K562 treated with DMSO at 1 percent for 24 hours (cell line): ENCODE measurements around the gene SYP. TPM values are rescaled to one million over a fixed set of nuclear protein-coding genes. Genes with fewer than 3 reads are reported as not detected.

ENCODE experiments used
- total RNA-seq: library from RNA; unstranded; fragments of 300-600 nt; gene quantifications from 2 replicates; pipeline ENCODE4 v1.2.3, GENCODE V29; 2022; ENCODE audit warnings: low read depth; ENCODE audit not compliant: insufficient read depth

The SYP gene
- total RNA-seq: 0.41 and 1.2 TPM in 2 replicates

GRCh38 chrX:49199906-49200771, at the start of gene SYP:
SYP (minus strand) TSS chrX:49200193; CDS start chrX:49200186, 7 bp downstream.

GRCh38 chrX:49233176-49233575, 33.2 kb upstream of the SYP start, which contains the start of gene CACNA1F:
CACNA1F (minus strand) TSS chrX:49233340; CDS start chrX:49233309, 31 bp downstream.

GRCh38 chrX:49186125-49187027, 13.6 kb downstream of the SYP start, which contains the start of gene PRICKLE3:
PRICKLE3 (minus strand) TSS chrX:49186373; CDS start chrX:49186297, 76 bp downstream.

GRCh38 chrX:49171752-49172279, 28.2 kb downstream of the SYP start, which contains the start of gene PLP2:
PLP2 (plus strand) TSS chrX:49171898; CDS start chrX:49172001, 103 bp downstream.

GRCh38 chrX:49162620-49163019, 37.4 kb downstream of the SYP start, which contains the start of gene MAGIX:
MAGIX (plus strand) TSS chrX:49162758; CDS start chrX:49162890, 132 bp downstream.

Other genes starting within 250 kb of the SYP start
- 98.8 and 105 TPM in 2 replicates for gene OTUD5, start 242.6 kb downstream of the SYP start, total RNA-seq
- gene KCND1, start 228.3 kb downstream of the SYP start, total RNA-seq: 4.6 and 5.6 TPM in 2 replicates
- 36.8 and 37.5 TPM in 2 replicates for gene GRIPAP1, start 197.9 kb downstream of the SYP start, total RNA-seq
- gene TFE3, start 156.8 kb downstream of the SYP start, total RNA-seq: 51.1 and 52.9 TPM in 2 replicates
- gene CCDC120, start 141.2 kb downstream of the SYP start, total RNA-seq: 7.4 and 7.9 TPM in 2 replicates
- gene PRAF2, start 126.2 kb downstream of the SYP start, total RNA-seq: 4.7 and 6.1 TPM in 2 replicates
- 119 and 121 TPM in 2 replicates for gene WDR45, start 120.3 kb downstream of the SYP start, total RNA-seq
- gene GPKOW, start 76.5 kb downstream of the SYP start, total RNA-seq: 51.0 and 57.4 TPM in 2 replicates
- gene MAGIX, start 37.4 kb downstream of the SYP start, total RNA-seq: 3.8 and 4.0 TPM in 2 replicates
- 185 and 190 TPM in 2 replicates for gene PLP2, start 28.3 kb downstream of the SYP start, total RNA-seq
- gene PRICKLE3, start 13.8 kb downstream of the SYP start, total RNA-seq: 40.0 and 41.6 TPM in 2 replicates
- 0.09 and 0.19 TPM in 2 replicates for gene CACNA1F, start 33.1 kb upstream of the SYP start, total RNA-seq
- 31.9 and 34.0 TPM in 2 replicates for gene CCDC22, start 35.3 kb upstream of the SYP start, total RNA-seq
- 0.22 and 0.63 TPM in 2 replicates for gene FOXP3, start 64.5 kb upstream of the SYP start, total RNA-seq
- 2.8 and 3.7 TPM in 2 replicates for gene PPP1R3F, start 69.6 kb upstream of the SYP start, total RNA-seq
- not detected in 2 replicates for gene GAGE10, start 103.5 kb upstream of the SYP start, total RNA-seq
- not detected in 2 replicates for gene GAGE12J, start 121.8 kb upstream of the SYP start, total RNA-seq
- gene GAGE13, start 131.4 kb upstream of the SYP start, total RNA-seq: 6.1 and 9.1 TPM in 2 replicates